PC-9 (cell line): Measurements from ENCODE around the gene LRRC28. TPM values are rescaled to one million over a fixed set of nuclear protein-coding genes. Genes with fewer than 3 reads are reported as not detected.

Source experiments
- BruUV-seq: library from RNA; stranded (reverse); fragments of 400-500 nt; replicated peaks from 2 replicates; lab custom pipeline; 2021; lab: Mats Ljungman, UMichigan
- CTCF ChIA-PET: fragments of 300-600 bp; sonication (Branson Sonifier 250); formaldehyde crosslinking; loops from one replicate; lab custom pipeline; 2022; ENCODE audit warnings: antibody characterized with exemption; lab: Charles Lee
- POLR2A ChIA-PET: fragments of 300-600 bp; sonication (Branson Sonifier 250); formaldehyde crosslinking; loops from one replicate; lab custom pipeline; 2022; ENCODE audit warnings: antibody characterized with exemption; ENCODE audit not compliant: unreplicated experiment; lab: Charles Lee
- DNase-seq, 2 experiments: peaks; one replicate each; pipeline versions ENCODE4 v3.0.0 to v3.0.0-alpha.2; 2015 to 2022; ENCODE audit warnings: mixed read lengths in 1 of 2
- H2AFZ ChIP-seq: fragments of 200-600 bp; sonication (generic); 2 replicates; pipeline ENCODE4 v1.8.1; 2017; ENCODE audit warnings: antibody characterized with exemption
- H3F3A ChIP-seq: fragments of 200-600 bp; sonication (generic); 2 replicates; pipeline ENCODE4 v1.8.1; 2017; ENCODE audit warnings: antibody characterized with exemption, mild to moderate bottlenecking, low read depth; ENCODE audit not compliant: insufficient read depth
- H3K27ac ChIP-seq: fragments of 200-600 bp; sonication (generic); 2 replicates; pipeline ENCODE4 v1.6.1; 2016; ENCODE audit warnings: mixed run types
- H3K27me3 ChIP-seq: fragments of 200-600 bp; sonication (generic); 2 replicates; pipeline ENCODE4 v1.6.1; 2016; ENCODE audit warnings: low read depth, mixed run types; ENCODE audit not compliant: insufficient read depth
- H3K36me3 ChIP-seq: fragments of 200-600 bp; sonication (generic); 2 replicates; pipeline ENCODE4 v1.6.1; 2016; ENCODE audit warnings: low read depth, mixed run types
- H3K4me1 ChIP-seq: fragments of 200-600 bp; sonication (generic); replicated peaks from 2 replicates; pipeline ENCODE4 v1.6.1; 2016; ENCODE audit warnings: mixed run types; ENCODE audit not compliant: insufficient read depth
- H3K4me2 ChIP-seq: fragments of 200-600 bp; sonication (generic); 2 replicates; pipeline ENCODE4 v1.6.1; 2017; ENCODE audit warnings: mixed run types
- H3K4me3 ChIP-seq: fragments of 200-600 bp; sonication (generic); 2 replicates; pipeline ENCODE4 v1.6.1; 2016; ENCODE audit warnings: mixed run types
- H3K79me2 ChIP-seq: fragments of 200-600 bp; sonication (generic); 2 replicates; pipeline ENCODE4 v1.6.1; 2017; ENCODE audit warnings: low read depth, mixed run types
- H3K9me2 ChIP-seq: fragments of 200-600 bp; sonication (generic); 2 replicates; pipeline ENCODE4 v1.8.1; 2017; ENCODE audit warnings: mild to moderate bottlenecking; ENCODE audit not compliant: insufficient read depth
- H3K9me3 ChIP-seq: fragments of 200-600 bp; sonication (generic); 2 replicates; pipeline ENCODE4 v1.8.1; 2016; ENCODE audit warnings: low read depth; ENCODE audit not compliant: insufficient read depth
- H4K20me1 ChIP-seq: fragments of 200-600 bp; sonication (generic); 2 replicates; pipeline ENCODE4 v1.8.1; 2017; ENCODE audit not compliant: insufficient read depth
- CTCF ChIP-seq: fragments of 200-600 bp; sonication (generic); conservative IDR thresholded peaks from 2 replicates; pipeline ENCODE4 v1.6.1; 2017; ENCODE audit warnings: mixed run types, antibody characterized with exemption, mild to moderate bottlenecking, moderate library complexity
- EZH2 ChIP-seq: fragments of 200-600 bp; sonication (generic); IDR thresholded peaks from 2 replicates; pipeline ENCODE4 v1.8.0; 2017; ENCODE audit warnings: antibody characterized with exemption, low read depth
- intact Hi-C: fragments of 100-400 bp; cut with micrococcal nuclease; formaldehyde crosslinking; loops from one replicate; pipeline ENCODE4 v1.10.0; 2022; ENCODE audit not compliant: unreplicated experiment
- total RNA-seq: library from RNA; stranded (reverse); gene quantifications from 2 replicates; pipeline ENCODE4 v1.2.3, GENCODE V29; 2021

The LRRC28 gene
- total RNA-seq, 1 experiment from 2014 or later = 13.5 TPM

GRCh38 chr15:99413955-99414754, 162.9 kb downstream of the LRRC28 start:
- ChIA-PET CTCF (no interaction called here), POLR2A (no interaction called here)
- Histone ChIP-seq H2AFZ (no peak overlapping the region), H4K20me1 (no peaks in the 10 kb centered on the region), H3K27me3 (no peaks in the 10 kb centered on the region), H3K4me2 (no peak overlapping the region), H3K9me3 (no peaks in the 10 kb centered on the region), H3K36me3 (no peaks in the 10 kb centered on the region), H3K4me1 (no peaks in the 10 kb centered on the region), H3K79me2 (no peaks in the 10 kb centered on the region), H3K27ac (no peak overlapping the region), H3F3A (no peaks in the 10 kb centered on the region), H3K4me3 (no peak overlapping the region), H3K9me2 (no peaks in the 10 kb centered on the region)
- BruUV-seq = no TSS peak
- DNase-seq = no peak
- no peak for TF ChIP-seq CTCF
- TF ChIP-seq EZH2 = no peak
- intact Hi-C loops = no loop called here

- no TSS peak for BruUV-seq
- POLR2A ChIA-PET = interaction anchor here (0.7 kb wide), 1 partner anchor 152 kb away, joined by 5 read pairs; no protein-coding TSS in a partner anchor
- no peak overlapping the region for H2AFZ ChIP-seq
- no peaks in the 10 kb centered on the region for H3K36me3 ChIP-seq
- no peaks in the 10 kb centered on the region for H3F3A ChIP-seq
- no peaks in the 10 kb centered on the region for H3K4me1 ChIP-seq
- H4K20me1 ChIP-seq = no peaks in the 10 kb centered on the region
- H3K4me2 ChIP-seq = no peak overlapping the region
- H3K27ac ChIP-seq = no peak overlapping the region
- no peaks in the 10 kb centered on the region for H3K9me3 ChIP-seq
- no peak for TF ChIP-seq CTCF
- TF ChIP-seq EZH2 = no peak
- CTCF ChIA-PET = no interaction called here
- no peak for DNase-seq
- H3K9me2 ChIP-seq = no peaks in the 10 kb centered on the region
- no peaks in the 10 kb centered on the region for H3K79me2 ChIP-seq
- intact Hi-C loops = no loop called here
- H3K4me3 ChIP-seq = no peak overlapping the region
- H3K27me3 ChIP-seq = no peaks in the 10 kb centered on the region
These were observed 163.8 kb downstream of the LRRC28 start for GRCh38 chr15:99414755-99415731.
